Dermis blood vessel endothelial cell (primary cell): ENCODE data around the gene SPACA9. TPM values are rescaled to one million over a fixed set of nuclear protein-coding genes. Genes with fewer than 3 reads are reported as not detected.

Source experiments
- DNase-seq: peaks from one replicate; pipeline ENCODE4 v3.0.0; 2010
- total RNA-seq: library from RNA; depleted of rRNA; stranded (reverse); fragments of >200 nt; gene quantifications from 2 replicates; pipeline ENCODE4 v1.2.3, GENCODE V29; 2014

Gene SPACA9
- total RNA-seq, 1 donor from 2014 or later = 1.4 TPM

DNA sequence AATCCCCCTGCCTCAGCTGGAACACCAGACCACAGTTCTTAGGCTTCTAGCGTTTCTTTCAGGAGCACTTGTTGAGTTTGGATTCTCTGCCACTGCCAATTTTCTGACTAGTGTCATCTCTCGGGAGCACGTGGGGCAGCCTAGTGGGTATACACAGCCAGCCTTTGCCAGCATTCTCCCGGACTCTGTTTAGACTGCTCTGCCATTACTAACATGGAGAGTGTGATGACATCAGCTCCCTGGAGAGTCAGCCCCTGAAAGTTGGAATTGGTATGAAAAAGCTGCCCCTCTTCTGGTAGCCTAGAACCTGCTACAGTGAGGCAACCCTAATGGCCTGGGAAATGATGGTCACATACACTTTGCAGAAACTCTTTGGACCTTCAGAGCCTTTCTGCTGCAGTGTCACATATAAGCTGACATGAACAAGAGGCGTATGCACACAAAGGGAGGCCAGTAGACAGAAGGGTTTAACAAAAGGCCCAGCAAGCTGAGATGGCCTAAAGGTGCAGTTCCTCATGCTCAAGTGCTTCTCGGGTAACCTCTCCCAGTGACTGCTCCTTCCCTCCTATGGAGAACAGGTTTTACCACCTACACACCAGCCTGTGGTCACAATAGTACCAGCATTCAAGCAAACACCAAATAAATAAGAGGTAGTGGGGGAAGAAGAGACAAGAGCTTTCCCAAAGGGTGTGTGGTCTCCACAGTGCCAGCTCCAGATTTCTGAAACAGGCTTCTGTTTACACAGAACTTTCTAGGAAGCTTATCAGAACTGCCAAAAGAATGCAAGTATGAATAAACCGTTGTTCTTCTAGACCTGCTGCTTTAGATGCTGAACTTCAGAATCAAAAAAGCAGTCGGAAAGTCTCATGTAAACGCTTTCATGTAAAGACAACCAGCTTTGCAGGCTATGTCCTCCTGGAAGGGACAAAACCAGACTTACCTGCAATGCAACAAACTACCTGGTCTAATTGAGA is 16.5 kb downstream of the SPACA9 start:
- DNase-seq = no peak

DNA sequence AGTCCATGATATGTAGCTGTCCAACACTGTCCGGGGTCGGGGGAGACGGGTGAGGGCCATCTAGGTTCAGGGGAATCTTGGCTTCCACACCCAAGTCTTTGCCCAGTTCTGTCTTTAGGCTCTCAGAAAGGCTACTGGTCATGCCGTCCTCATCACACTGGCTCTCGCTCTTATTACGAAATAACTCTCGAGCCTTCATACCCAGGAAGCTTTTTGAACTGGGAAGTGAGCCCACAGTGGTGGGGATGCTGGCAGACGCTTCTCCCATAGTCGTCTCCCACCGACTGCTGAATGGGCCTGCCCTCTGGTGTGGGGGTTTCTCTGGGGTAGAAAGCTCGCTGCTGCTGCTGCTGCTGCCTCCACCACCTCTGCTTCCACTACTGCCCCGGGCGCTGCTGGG is 17.6 kb downstream of the SPACA9 start:
- DNase-seq = no peak

DNA sequence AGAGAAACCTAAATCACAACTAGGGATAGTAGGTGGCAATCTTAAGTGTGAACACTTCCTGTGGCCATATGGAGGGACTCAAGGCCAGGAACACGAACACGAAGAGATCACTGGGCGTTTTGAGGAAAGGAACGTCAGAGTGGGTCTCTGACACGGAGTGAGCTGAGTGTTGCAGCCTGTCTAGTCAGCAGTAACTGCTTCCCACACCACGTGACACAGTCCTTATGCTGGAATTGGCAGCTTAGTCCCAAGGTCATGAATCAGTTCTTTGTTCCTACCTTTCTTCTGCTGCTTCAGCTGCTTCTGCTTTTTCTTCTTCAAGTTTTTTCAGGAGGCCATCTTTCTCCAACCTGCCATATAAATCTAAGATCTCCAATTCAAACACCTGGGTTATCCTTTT is 18.2 kb downstream of the SPACA9 start:
- DNase-seq = no peak

DNA sequence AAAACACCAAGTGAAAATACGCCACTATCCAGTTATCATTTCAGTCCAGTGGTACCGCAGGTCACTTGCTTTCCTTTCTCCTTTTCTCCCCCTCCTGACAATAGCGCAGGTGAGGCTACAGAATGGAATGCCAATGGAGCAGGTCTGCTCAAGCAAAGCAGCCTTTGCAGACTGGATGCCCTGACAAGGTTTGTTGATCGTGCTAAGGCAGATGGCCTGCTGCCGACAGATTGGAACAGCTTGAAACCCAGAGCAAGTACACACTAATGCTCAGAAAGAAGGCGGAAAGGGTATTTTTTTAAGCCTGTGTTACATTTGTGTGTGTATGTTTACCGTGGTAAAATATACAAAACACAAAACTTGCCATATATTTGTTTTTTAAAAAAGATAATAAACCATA is 19.4 kb downstream of the SPACA9 start:
- no peak for DNase-seq

DNA sequence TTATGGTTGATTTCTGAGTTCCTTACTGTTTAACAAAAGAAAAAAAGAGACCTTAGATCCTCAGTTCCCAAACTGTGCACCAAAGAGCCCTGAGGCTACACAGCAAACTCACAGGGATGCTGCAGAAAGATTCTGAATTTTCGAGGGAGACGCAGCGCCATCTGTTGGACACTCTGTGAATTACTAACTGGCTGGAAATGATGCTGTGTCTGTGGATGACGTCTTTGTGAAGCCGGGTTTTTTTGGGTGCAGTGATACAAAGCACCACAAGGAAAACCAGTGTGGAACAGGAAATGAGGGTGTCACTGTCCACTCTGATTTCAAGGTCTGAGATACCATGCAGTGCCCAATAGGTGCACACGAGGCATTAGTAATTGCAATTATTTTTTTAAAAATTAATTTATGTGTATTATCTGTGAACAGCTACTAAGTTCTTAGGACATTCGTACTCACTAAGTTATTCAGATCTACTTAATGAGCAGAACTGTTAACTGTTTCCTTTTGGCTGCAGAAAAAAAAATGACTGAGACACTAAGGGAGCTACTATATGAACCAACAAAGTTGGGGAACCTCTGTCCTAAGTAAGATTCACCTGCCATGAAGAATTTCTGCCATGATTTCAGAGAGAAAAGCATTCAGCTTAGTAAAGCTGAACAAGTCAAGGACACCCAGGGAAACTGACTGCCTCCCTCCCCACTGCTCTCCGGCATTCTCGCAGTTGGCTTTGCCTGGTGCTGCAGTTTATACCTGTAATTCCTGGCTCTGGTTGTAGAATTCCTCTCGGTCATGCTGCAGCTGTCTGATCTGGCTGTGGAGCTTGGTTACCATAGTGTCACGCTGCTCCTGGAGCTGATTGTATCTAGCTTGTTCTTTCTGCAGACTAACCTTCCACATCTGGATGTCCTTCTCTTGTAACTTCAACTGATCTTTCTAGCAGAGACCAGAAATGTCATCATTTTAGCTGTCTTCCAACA is 23.4 kb downstream of the SPACA9 start:
- peak; percentile 89 for DNase-seq

DNA sequence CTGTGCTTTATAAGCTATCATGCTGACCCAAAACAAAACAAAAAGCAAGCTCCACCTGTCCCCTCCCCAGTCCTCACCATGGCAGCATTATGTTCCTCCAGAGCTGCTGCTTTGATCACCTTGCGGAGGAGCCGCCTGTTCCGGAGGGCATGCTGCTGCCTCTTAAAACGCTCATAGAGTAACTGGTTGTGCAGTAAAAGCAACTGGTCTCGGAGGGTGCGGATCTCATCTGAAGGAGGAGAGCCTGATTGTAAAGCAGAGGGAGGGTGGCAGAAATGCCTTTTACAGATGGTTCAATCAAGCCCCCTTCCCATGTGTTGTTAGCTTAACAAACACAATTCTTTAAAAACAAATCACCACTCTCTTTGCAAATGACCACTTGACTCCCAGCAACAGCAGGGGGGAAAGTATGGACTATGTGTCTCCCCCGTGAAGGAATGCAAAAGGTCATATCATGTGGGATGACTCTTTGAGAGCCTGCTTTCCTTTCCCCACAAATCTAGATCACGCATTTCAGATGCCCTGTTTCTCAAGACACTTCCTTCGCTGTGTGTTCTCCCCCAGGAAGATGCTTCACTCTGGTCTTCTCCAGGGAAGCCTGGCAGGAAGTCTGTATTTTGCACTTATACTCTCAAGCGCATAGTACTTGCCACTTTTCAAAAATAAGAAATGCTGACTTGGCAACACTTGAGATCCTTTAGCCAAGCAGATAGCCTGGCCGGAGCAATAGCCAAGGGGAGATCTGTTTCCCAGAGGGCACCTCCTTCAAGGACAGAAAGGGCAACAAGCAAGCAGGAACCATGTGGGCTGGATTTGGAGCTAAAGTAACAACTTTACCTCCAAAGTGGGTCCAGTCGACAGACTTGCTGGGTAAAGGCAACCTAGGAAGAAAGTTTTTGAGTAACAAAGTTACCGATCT is 25.1 kb downstream of the SPACA9 start:
- no peak for DNase-seq

DNA sequence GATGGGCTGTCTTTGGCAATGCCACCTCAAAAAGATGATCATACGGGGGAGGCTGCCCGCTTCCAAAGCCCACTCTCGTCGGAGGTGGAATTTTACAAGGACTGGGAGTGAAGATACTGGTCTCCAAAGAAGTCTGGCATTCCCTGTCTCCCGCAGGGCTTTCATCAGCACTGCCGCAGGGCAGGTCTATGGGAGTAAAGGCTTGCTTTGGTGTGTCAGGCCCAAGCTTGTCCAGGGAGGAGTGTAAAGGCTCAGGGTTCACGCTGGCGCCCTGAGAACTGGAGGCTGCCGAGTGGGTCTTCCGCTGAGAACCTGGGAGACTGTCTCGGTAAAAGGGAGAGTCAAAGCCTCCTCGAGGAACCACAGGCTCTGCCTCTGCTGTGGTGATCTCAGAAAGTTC is 27.0 kb downstream of the SPACA9 start:
- DNase-seq = no peak

DNA sequence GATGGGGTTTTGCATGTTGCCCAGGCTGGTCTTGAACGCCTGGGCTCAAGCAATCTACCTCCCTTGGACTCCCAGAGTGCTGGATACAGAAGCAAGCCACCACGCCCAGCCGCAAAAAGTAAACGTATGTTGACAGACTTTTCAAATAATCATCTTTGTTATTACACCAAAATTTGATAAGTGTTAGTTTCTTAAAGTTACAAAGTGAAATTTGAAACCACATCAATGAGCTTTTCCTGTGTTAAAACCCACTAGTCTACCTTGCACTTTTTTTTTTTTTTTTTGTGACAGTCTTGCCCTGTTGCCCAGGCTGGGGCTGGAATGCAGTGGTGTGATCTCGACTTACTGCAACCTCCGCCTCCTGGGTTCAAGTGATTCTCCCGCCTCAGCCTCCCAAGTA is 29.9 kb downstream of the SPACA9 start:
- DNase-seq = no peak

DNA sequence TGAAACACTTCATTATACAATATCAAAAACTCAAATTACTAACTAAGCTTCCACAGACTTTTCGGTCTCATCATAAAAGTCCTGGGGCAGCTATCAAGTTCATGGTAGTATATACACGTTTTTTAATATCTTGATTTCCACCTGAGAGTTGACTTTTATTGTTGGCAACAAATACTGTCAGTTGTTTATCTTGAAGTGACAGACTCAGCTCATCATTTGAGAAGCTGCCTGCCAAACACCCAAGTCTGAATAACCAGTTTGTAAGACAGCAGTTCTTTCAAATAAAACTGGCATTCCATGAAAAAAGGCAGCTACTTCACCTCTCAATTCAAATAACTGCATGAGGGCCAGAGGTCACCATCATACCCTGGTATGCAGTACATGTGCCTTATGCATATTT is 30.6 kb downstream of the SPACA9 start:
- no peak for DNase-seq

DNA sequence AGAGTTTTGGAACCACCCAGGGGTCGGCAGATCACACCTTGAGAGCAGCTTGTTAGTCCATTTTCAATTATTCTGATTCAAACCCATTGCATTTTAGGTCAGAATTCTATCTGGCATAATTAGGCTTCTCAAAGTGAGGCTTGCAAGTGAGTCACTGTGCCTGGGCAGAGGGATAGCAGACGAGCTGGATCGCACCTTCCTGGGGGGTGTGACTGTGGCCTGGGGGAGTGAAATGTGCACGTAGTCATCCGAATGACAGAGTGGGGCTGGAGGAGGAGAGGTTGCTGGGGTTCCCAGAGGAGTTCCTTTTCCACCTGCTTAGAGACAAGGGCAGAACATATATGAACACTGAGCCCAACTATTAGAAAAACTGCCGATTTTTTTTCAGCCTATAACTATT is 31.7 kb downstream of the SPACA9 start:
- DNase-seq = no peak

DNA sequence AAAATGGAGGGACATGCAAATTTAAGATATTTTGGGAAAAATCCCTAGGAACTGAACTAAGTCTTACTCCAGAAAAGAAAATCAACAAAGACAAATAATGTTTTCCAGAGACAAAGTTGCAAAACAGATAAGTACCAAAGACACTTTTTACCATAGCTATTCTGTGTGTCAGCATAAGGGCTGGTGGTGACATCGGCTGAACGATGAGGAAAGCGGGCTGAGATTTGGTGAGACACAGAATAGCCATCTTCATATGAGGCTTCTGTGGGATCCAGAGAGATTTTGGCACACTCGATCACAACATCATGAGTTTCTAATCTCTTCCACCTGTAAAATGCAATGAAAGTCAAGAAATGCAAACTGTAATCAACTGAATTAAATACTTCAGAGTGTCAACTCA is 33.4 kb downstream of the SPACA9 start:
- DNase-seq = no peak

DNA sequence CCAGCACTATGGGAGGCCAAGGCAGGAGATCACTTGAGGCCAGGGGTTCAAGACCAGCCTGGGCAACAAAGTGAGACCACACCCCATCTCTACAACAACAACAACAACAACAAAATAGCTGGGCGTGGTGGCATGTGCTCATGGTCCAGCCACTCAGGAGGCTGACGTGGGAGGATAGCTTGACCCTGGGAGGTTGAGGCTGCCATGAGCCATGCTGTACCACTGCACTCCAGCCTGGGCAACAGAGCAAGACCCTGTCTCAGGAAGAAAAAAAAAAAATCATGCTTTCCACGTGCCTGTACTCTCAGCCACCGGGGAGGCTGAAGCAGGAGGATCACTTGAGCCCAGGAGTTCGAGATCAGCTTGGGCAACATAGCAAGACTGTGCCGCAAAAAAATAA is 36.2 kb downstream of the SPACA9 start:
- DNase-seq = no peak

DNA sequence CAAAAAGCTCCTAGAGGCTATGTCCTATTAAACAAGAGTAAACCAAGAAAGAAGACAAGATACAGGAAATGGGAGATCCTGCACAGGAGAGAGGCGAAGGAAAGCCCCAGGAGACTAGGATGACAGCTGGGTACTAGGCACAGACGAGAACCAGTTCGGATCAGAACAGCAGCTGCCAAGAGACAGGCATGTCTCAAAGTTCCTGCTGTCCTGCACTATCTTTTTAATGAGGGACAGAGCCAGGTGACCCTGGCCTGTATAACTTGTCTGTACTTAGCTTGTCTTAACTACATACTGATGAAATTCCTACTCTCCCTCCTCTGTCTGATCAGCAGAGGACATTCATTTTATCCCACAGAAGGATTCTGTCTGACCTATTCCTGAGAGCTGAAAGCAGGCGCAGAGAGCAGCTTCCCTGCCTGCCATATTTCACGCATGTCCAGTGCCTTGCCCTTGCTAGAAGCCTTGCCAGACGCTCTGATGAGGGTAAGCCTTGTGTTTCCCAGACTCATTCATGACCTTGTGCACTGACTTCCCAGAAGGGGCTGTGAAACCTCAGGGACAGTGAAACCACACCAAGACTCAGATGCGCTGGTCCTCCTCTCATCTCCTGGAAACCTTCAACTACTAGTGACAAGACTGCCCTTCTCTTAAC is 41.0 kb downstream of the SPACA9 start:
- no peak for DNase-seq

DNA sequence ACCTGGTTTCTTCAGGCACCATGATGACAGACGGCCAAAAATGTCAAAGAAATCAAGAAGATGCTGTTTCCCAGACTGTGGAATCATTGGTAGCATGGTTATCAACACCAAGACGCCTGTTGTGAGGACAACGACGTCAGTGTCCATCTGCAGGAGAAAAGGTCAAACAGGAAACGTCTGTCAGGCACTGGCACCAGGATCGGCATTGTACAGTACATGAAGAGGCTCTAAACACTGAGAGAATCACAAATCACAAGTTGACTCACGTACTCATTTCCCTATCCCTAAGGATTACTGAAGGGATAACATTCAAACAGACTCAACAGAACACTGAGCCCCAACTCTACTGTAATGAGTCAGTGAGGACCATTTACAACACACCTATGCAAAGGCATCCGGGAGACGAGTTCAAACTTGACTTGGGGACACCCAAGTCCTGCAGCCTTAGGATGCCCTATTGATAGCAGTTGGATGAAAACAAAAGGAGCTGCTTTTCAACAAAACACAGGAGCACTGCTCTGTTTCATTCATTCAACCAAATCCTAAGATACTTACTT is 44.7 kb downstream of the SPACA9 start:
- peak; percentile 61 for DNase-seq

DNA sequence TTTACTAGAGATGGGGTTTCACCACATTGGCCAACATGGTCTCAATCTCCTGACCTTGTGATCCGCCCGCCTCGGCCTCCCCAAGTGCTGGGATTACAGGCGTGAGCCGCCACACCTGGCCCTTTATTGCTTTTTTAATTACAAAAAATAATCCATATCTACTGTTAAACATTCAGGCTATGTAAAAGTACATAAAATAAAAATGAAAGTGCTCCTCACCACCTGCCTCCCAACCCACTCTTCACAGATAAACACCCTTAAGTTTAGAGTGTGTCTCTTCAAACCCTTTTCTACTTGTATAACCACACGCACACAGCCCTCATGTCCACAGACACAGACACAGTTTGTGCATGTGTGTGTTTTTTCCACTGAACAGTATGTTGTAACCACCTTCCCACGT is 49.0 kb downstream of the SPACA9 start:
- DNase-seq = no peak

DNA sequence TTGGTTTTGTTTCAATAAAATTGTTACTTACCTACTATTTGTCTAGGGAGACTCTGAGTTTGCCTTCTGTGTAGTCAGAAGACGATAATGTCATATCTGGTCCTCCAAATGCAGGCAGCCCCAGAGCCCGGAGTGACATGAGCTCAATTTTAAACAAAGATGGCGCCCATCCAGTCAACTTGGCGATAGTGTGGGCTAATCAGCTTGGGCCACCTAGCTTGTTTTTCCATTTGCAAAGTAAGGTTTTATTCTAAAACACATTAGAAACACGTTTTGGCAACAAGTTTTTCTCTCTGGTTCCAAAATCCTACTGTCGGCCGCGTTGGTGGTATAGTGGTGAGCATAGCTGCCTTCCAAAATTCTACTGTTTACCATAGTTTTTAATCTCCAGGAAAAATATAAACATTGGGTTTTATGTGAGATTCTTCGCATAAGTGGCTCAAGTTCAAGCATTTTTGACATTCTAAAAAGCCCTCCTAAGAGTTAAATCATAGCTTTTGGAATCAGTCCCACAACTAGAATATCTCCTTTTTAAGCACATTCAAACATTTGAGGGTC is 52.6 kb downstream of the SPACA9 start:
- DNase-seq = no peak

DNA sequence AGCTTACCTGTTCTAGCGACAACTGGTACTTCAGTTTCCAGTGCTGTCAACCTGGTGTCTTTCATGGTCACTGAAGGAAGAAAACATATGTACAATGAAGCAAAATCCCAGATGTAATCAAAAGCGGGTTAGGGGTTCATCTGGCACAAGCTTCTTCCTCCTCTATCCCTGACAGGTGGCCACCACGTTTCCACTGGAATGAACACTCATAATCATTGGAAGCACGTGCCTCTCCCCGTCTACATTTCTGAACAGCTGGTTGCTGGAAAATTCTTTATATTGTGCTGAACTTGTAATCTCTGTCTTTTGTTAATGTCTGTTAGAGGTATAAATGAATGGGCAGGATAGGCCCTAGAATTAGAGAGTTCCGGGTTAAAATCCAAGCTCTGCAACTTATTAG is 56.3 kb downstream of the SPACA9 start:
- no peak for DNase-seq

DNA sequence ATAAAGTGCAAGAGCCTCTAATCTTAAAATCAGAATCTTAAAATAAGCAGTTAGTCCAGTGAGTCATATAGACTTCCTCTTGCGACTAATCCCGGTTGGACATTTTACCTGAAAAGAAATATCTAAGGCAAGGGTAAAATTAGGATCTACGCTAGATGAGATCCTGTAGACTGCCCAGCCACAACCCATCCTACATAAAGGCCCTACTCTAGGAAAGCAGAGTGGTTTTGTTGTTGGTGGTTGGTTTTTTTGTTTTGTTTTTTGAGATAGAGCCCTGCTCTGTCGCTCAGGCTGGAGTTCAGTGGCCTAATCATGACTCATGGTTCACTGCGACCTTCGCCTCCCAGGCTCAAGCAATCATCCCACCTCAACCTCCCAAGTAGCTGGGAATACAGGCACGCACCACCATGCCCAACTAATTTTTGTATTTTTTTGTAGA is 58.8 kb downstream of the SPACA9 start:
- DNase-seq = peak; percentile 28

DNA sequence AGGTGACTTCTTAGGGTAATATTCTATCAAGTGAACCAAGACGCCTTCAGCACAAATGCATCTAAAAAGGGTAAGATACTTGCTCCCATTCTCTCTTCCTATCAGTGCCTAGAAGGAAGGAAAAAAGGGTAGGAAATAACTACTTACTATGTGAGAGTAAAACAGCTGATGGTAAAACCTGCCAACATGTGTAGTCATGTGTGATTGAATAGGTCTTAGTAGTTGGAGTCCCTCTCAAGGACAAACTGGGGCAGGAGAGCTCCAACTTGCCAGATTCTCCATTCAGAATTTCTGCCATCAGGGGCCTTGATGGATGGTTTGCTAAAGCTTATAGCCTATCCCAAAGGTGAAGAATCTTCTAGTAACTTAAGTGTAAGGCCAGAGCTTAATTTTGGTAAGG is 60.5 kb downstream of the SPACA9 start:
- no peak for DNase-seq
